ENCODE results near the gene ATP6V0C. TPM values are rescaled to one million over a fixed set of nuclear protein-coding genes. Genes with fewer than 3 reads are reported as not detected.

ATP6V0C gene
- total RNA-seq, 2 donors from 2014 or later, result 33.5 to 38.9 TPM

DNA sequence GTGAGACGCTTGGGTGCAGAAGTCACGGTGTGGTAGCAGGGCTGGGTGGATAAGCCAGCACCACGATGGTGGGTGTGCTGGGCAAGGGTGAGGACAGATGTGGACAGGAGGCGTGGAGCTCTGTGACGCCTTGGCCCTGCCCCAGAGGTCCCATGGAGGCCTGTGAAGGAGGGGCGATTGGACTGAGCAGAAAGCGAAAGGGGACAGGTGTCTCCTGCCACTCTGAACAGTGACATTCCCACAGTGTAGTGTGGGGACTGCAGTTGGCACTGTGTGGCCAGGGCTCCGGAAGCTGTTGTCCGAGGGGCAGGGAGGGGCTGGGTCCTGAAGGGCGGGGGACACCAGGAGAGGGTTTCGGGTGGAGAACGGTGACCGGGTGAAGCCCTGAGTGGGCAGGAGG lies 31.5 kb upstream of the ATP6V0C start:
- peaks cover 85% of the 10 kb centered on the region for H3K4me1 ChIP-seq
- H3K9me3 ChIP-seq, result no peaks in the 10 kb centered on the region
- no peaks in the 10 kb centered on the region for H3K36me3 ChIP-seq (replicated peaks in 1 of 2; ENCODE audit: insufficient read depth in 1 of 2, low read depth in 2 of 2)
- 44 to 46% methylated on average over 13 of the region's 13 CpGs for WGBS, 2 donors
- no peak for ATAC-seq
- H3K27ac ChIP-seq, result peak overlapping the region; percentile 75 to 86 (median 82)
- peak in 2 of 4 donors; percentile 45 to 61 for DNase-seq
- TF ChIP-seq POLR2A (IDR thresholded peaks at IDR 0.05) (no peak), CTCF (IDR thresholded peaks at IDR 0.05) (no peak)
- H3K27me3 ChIP-seq, result no peaks in the 10 kb centered on the region
- intact Hi-C loops (cut with DNase I), result no loop called here
- no peak overlapping the region for H3K4me3 ChIP-seq

- H3K36me3 ChIP-seq (replicated peaks in 1 of 2; ENCODE audit: insufficient read depth in 1 of 2, low read depth in 2 of 2), result no peaks in the 10 kb centered on the region
- DNase-seq (peak; percentile 48 to 77 (median 64)), ATAC-seq (peak; percentile 35)
- intact Hi-C loops (cut with DNase I), result no loop called here
- H3K4me1 ChIP-seq, result peaks cover 85% of the 10 kb centered on the region
- H3K27me3 ChIP-seq, result no peaks in the 10 kb centered on the region
- 22 to 36% methylated on average over 19 to 32 of the region's 32 CpGs for WGBS, 2 donors
- H3K4me3 ChIP-seq, result no peak overlapping the region
- H3K27ac ChIP-seq, result peak overlapping the region; percentile 75 to 86 (median 82)
- TF ChIP-seq CTCF (IDR thresholded peaks at IDR 0.05) (no peak), POLR2A (IDR thresholded peaks at IDR 0.05) (peak in 2 of 3 donors; percentile 30 to 41)
- H3K9me3 ChIP-seq, result no peaks in the 10 kb centered on the region
Observed at GRCh38 chr16:2482708-2483534, 30.8 kb upstream of the ATP6V0C start.

DNA sequence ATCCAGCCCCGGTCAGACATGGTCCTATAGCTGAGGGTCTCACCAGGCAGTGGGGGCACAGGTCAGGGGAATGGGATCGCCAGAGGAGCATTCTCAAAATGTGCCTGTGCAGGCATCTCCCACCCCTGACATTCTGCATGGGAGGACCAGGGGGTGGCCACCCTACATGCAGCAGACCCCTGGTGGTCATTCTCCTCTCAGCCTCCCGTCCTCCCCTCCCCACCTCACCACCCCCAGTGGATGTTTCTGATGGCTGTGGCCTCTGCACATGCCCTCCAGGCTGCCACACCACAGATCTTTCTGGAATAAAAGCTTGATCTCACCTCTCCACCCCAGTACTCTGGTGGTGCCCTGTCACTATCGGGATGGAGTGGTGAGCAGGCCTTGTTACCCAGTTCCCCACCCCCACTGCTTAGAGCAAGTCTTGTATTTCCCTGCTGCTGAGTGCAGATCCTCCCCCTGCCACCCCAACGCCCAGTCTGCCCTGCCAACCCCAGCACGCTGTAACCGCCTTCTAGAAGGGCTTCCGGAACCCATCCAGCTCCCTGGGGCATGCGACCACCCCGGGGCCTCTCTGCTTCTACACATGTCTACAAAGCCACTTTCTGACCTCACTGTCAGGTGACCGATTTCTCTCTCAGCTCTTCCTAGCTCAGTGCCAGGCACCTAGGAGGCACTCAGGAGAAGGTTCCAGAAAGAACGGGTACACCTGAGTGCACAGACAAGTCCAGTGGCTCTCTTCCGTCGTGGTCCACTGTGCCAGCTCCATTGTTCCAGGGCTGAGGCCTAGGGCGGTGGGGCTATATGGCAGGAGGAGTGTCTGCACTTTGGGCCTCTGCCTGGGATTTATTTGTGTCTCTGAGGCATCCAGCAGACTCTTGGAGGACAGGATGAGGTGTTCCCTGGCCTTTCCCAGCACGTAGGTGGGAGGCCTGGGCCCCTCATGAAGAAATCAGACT lies 29.5 kb upstream of the ATP6V0C start:
- Histone ChIP-seq H3K4me1 (peaks cover 78% of the 10 kb centered on the region), H3K4me3 (no peak overlapping the region), H3K27me3 (no peaks in the 10 kb centered on the region), H3K9me3 (no peaks in the 10 kb centered on the region), H3K27ac (peak overlapping the region in 2 of 4 donors; percentile 85 to 86), H3K36me3 (replicated peaks in 1 of 2; ENCODE audit: insufficient read depth in 1 of 2, low read depth in 2 of 2) (no peaks in the 10 kb centered on the region)
- WGBS, 2 donors, result 81 to 82% methylated on average over 15 to 16 of the region's 16 CpGs
- ATAC-seq (no peak), DNase-seq (peak in 1 of 4 donors; percentile 18)
- TF ChIP-seq CTCF (IDR thresholded peaks at IDR 0.05) (no peak), POLR2A (IDR thresholded peaks at IDR 0.05) (no peak)
- intact Hi-C loops (cut with DNase I), result no loop called here

- ATAC-seq, result no peak
Observed at GRCh38 chr16:2484898-2485508, 28.7 kb upstream of the ATP6V0C start.

More at GRCh38 chr16:2484898-2485508, 28.7 kb upstream of the ATP6V0C start:
- peak in 1 of 4 donors; percentile 15 for DNase-seq
- H3K27me3 ChIP-seq, result no peaks in the 10 kb centered on the region
- no peak for TF ChIP-seq CTCF (IDR thresholded peaks at IDR 0.05)
- TF ChIP-seq POLR2A (IDR thresholded peaks at IDR 0.05), result no peak
- H3K4me1 ChIP-seq, result peaks cover 77% of the 10 kb centered on the region
- intact Hi-C loops (cut with DNase I), result no loop called here
- H3K36me3 ChIP-seq (replicated peaks in 1 of 2; ENCODE audit: insufficient read depth in 1 of 2, low read depth in 2 of 2), result no peaks in the 10 kb centered on the region
- WGBS, 2 donors, result 65 to 73% methylated on average over 13 of the region's 13 CpGs
- no peaks in the 10 kb centered on the region for H3K9me3 ChIP-seq
- H3K4me3 ChIP-seq, result no peak overlapping the region
- no peak overlapping the region for H3K27ac ChIP-seq

All from body of pancreas (tissue), 4 donors.